GM18507 (cell line): ENCODE measurements around the gene RNF207.
"Not testable (repeated sequence)": the region's sequence is repeated elsewhere in the genome, so short reads cannot be mapped to it uniquely, and the experiment has no call there.

ENCODE experiments used
- DNase-seq: peaks from one replicate; pipeline ENCODE4 v3.0.0; 2011; ENCODE audit warnings: low read depth; ENCODE audit not compliant: insufficient read length; ENCODE audit errors: extremely low spot score
- FAIRE-seq: peaks from 2 replicates; lab custom pipeline; 2011; peaks lifted over from hg19 to GRCh38; lab: Jason Lieb, UNC

The RNF207 gene

GRCh38 chr1:6197746-6198427, 8.0 kb upstream of the RNF207 start:
- FAIRE-seq (no peak), DNase-seq (no peak)

- no peak for FAIRE-seq
These were observed 7.1 kb upstream of the RNF207 start for GRCh38 chr1:6198646-6199297.

GRCh38 chr1:6199298-6200187, 6.4 kb upstream of the RNF207 start, which contains the start of gene RPL22:
TSS of gene RPL22 (minus strand) at chr1:6199595. CDS start at chr1:6199573, 22 bp downstream.
- FAIRE-seq (peak; percentile 97), DNase-seq (peak; percentile 88)

More at GRCh38 chr1:6198646-6199297, 7.1 kb upstream of the RNF207 start:
- DNase-seq, result no peak

GRCh38 chr1:6200188-6200809, 5.6 kb upstream of the RNF207 start:
- FAIRE-seq (no peak), DNase-seq (no peak)

GRCh38 chr1:6202256-6202655, 3.7 kb upstream of the RNF207 start:
- DNase-seq (no peak), FAIRE-seq (no peak)

- no peak for DNase-seq
- no peak for FAIRE-seq
These were observed 569 bp downstream of the RNF207 start for GRCh38 chr1:6206520-6206855.

- DNase-seq (no peak), FAIRE-seq (no peak)
These were observed 1.4 kb downstream of the RNF207 start for GRCh38 chr1:6207075-6207885.

- FAIRE-seq, result no peak
- no peak for DNase-seq
These were observed 2.0 kb downstream of the RNF207 start for GRCh38 chr1:6207921-6208320.

GRCh38 chr1:6208723-6209660, 3.1 kb downstream of the RNF207 start:
- FAIRE-seq, result no peak
- no peak for DNase-seq

GRCh38 chr1:6209661-6210580, 4.0 kb downstream of the RNF207 start:
- no peak for DNase-seq
- no peak for FAIRE-seq

- no peak for DNase-seq
- FAIRE-seq, result no peak
These were observed 4.9 kb downstream of the RNF207 start for GRCh38 chr1:6210591-6211355.

GRCh38 chr1:6211731-6212130, 5.8 kb downstream of the RNF207 start:
- FAIRE-seq (no peak), DNase-seq (no peak)

- DNase-seq (no peak), FAIRE-seq (peak; percentile 82)
These were observed 6.5 kb downstream of the RNF207 start for GRCh38 chr1:6212193-6212959.

- DNase-seq, result no peak
These were observed 12.7 kb downstream of the RNF207 start for GRCh38 chr1:6218375-6219164.

GRCh38 chr1:6219641-6220040, 13.7 kb downstream of the RNF207 start:
- not testable (repeated sequence) for FAIRE-seq, DNase-seq

More at GRCh38 chr1:6218375-6219164, 12.7 kb downstream of the RNF207 start:
- no peak for FAIRE-seq
